MCF 10A (cell line): ENCODE data around the gene KDM4B. TPM values are rescaled to one million over a fixed set of nuclear protein-coding genes. Genes with fewer than 3 reads are reported as not detected.

Experiments used
- BruUV-seq: library from RNA; stranded (reverse); fragments of 400-500 nt; replicated peaks from 2 replicates; lab custom pipeline; 2021; lab: Mats Ljungman, UMichigan
- CTCF ChIA-PET: fragments of 300-600 bp; sonication (Branson Sonifier 250); formaldehyde crosslinking; extraction: SDS; loops from one replicate; lab custom pipeline; 2021; ENCODE audit warnings: antibody characterized with exemption, inconsistent platforms; lab: Yijun Ruan, JAX
- POLR2A ChIA-PET: fragments of 300-600, 350-650 bp; sonication (Branson Sonifier 250); formaldehyde crosslinking; extraction: SDS; loops from one replicate; lab custom pipeline; 2020; ENCODE audit warnings: antibody characterized with exemption, inconsistent platforms; lab: Yijun Ruan, JAX
- DNase-seq: peaks from one replicate; pipeline ENCODE4 v3.0.0-alpha.2; 2018; ENCODE audit not compliant: unreplicated experiment
- H3K27ac Mint-ChIP-seq: one replicate; pipeline ENCODE4 v1.8.0; 2022; ENCODE audit warnings: mild to moderate bottlenecking, low read depth, mixed read lengths; ENCODE audit not compliant: unreplicated experiment
- H3K27me3 Mint-ChIP-seq: one replicate; pipeline ENCODE4 v1.8.0; 2022; ENCODE audit warnings: mixed read lengths; ENCODE audit not compliant: insufficient read depth, unreplicated experiment
- H3K36me3 Mint-ChIP-seq: one replicate; pipeline ENCODE4 v1.8.0; 2022; ENCODE audit warnings: mild to moderate bottlenecking, moderate library complexity, mixed read lengths; ENCODE audit not compliant: insufficient read depth, unreplicated experiment
- H3K4me1 Mint-ChIP-seq: one replicate; pipeline ENCODE4 v1.8.0; 2022; ENCODE audit warnings: mixed read lengths; ENCODE audit not compliant: insufficient read depth, unreplicated experiment
- H3K4me3 Mint-ChIP-seq: one replicate; pipeline ENCODE4 v1.8.0; 2022; ENCODE audit warnings: mild to moderate bottlenecking, moderate library complexity, mixed read lengths; ENCODE audit not compliant: unreplicated experiment
- H3K9me3 Mint-ChIP-seq: one replicate; pipeline ENCODE4 v1.8.0; 2022; ENCODE audit warnings: mixed read lengths; ENCODE audit not compliant: unreplicated experiment
- intact Hi-C: fragments of 100-400 bp; cut with micrococcal nuclease; formaldehyde crosslinking; loops from 2 replicates; pipeline ENCODE4 v1.14.1; 2022
- total RNA-seq: library from RNA; stranded (reverse); gene quantifications from 2 replicates; pipeline ENCODE4 v1.2.3, GENCODE V29; 2022
- TF ChIP-seq, protein P1 (sequence below): fragments of 200-600 bp; IDR thresholded peaks from one replicate; pipeline ENCODE4 v1.8.0; 2022; ENCODE audit warnings: antibody characterized with exemption, mild to moderate bottlenecking; ENCODE audit not compliant: unreplicated experiment

KDM4B gene
- total RNA-seq, 1 experiment from 2014 or later = 34.4 TPM

DNA sequence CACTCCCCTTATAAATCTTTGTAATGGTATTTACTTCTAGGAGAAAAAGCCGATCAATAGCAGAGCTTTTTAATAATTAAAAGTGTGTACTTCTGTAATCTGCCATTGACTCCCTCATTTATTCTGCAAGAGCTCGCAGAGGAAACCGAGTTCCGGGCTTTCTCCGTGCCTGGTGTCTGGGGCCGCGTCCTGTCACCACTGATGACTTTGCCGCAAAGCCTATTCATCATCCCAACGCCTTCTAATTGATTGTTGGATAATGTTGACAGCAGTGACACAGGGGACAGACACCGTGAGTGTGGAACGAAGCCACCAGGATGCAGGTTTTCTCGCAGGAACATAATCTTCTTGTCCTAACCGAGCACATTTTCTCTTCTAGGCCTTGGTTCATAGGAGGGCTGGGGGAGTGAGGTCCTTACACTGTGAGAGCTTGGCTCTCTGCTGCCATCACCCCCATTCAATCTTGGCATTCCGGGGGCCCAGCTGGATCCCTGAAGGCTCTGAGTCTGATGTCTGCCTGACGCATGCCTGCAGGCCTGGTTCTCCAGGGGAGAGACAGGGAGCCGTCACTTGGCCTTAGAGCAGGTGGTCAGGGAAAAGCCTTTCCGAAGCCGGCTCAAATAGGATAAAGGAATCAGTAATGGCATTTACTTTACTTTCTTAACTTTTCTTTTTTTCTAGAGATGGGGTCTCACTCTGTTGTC lies 110.3 kb downstream of the KDM4B start:
- intact Hi-C loops = no loop called here
- Mint-ChIP-seq H3K36me3 (peaks cover 57% of the 10 kb centered on the region), H3K27me3 (no peaks in the 10 kb centered on the region), H3K4me1 (no peaks in the 10 kb centered on the region), H3K9me3 (no peaks in the 10 kb centered on the region), H3K4me3 (no peak overlapping the region), H3K27ac (no peak overlapping the region)
- DNase-seq = no peak
- no TSS peak for BruUV-seq
- TF ChIP-seq, protein P1, sequence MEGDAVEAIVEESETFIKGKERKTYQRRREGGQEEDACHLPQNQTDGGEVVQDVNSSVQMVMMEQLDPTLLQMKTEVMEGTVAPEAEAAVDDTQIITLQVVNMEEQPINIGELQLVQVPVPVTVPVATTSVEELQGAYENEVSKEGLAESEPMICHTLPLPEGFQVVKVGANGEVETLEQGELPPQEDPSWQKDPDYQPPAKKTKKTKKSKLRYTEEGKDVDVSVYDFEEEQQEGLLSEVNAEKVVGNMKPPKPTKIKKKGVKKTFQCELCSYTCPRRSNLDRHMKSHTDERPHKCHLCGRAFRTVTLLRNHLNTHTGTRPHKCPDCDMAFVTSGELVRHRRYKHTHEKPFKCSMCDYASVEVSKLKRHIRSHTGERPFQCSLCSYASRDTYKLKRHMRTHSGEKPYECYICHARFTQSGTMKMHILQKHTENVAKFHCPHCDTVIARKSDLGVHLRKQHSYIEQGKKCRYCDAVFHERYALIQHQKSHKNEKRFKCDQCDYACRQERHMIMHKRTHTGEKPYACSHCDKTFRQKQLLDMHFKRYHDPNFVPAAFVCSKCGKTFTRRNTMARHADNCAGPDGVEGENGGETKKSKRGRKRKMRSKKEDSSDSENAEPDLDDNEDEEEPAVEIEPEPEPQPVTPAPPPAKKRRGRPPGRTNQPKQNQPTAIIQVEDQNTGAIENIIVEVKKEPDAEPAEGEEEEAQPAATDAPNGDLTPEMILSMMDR = no peak
- ChIA-PET CTCF (interaction anchor here (0.6 kb wide), 1 partner anchor 456 kb away, joined by 4 read pairs; no protein-coding TSS in a partner anchor), POLR2A (interaction anchor here (0.7 kb wide), 1 partner anchor 24 kb away, joined by 3 read pairs; no protein-coding TSS in a partner anchor)

DNA sequence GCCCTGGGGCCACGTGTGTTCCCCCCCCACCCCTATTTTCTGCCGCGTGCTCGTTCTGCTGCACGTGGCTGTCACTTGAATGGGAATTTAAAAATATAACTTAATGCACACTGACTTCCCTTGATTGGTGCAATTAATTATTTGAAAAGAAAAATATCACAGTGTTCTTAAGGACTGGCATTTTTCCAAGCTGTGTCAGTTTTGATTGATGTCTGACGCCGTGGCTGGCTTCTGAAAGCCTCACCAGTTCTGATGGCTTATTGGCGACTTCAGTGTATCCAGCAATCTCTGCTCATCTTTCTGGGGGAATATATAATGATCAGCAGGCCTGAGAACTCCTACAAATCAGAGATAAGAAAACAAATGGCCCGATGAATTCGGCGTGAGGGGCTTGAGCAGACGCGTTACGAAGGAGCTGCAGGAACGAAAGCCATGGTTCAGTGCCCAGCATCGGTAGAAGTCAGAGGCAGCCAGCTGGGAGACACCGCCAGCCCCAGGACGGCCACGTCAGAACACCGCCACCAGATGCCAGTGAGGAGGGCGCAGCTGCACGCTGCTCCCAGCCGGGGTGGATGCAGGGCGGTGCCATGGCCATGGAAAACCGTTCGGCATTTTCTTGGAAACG lies 111.2 kb downstream of the KDM4B start:
- H3K4me1 Mint-ChIP-seq = no peaks in the 10 kb centered on the region
- TF ChIP-seq, protein P1 = no peak
- no TSS peak for BruUV-seq
- ChIA-PET POLR2A (no interaction called here), CTCF (interaction anchor here (0.6 to 0.9 kb wide), 2 partner anchors 19 to 455 kb away, joined by 3 to 4 read pairs; no protein-coding TSS in a partner anchor)
- H3K36me3 Mint-ChIP-seq = peaks cover 56% of the 10 kb centered on the region
- H3K9me3 Mint-ChIP-seq = no peaks in the 10 kb centered on the region
- DNase-seq = no peak
- intact Hi-C loops = no loop called here
- no peak overlapping the region for H3K4me3 Mint-ChIP-seq
- H3K27ac Mint-ChIP-seq = no peak overlapping the region
- no peaks in the 10 kb centered on the region for H3K27me3 Mint-ChIP-seq

DNA sequence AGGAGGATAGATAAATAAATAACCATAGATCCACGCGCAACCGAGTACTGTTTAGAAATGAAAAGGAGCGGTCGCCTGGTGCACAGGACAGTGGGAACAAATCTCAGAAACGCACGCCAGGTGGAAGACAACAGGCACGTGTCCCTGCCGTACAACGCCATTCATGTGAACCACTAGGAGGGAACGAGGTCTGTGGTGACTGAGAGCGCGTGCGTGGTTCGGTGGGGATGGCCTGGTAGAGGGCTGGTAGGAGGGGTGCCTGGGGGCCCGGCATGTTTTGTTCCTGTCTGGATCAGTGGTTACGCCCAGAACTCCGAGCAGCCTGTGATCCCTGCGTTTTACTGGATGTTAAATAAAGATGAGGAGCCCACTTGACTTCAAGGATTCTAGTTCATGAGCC lies 111.9 kb downstream of the KDM4B start:
- no peak overlapping the region for H3K4me3 Mint-ChIP-seq
- no peaks in the 10 kb centered on the region for H3K4me1 Mint-ChIP-seq
- peaks cover 53% of the 10 kb centered on the region for H3K36me3 Mint-ChIP-seq
- H3K27ac Mint-ChIP-seq = no peak overlapping the region
- no peaks in the 10 kb centered on the region for H3K27me3 Mint-ChIP-seq
- no peak for DNase-seq
- TF ChIP-seq, protein P1 = no peak
- CTCF ChIA-PET = no interaction called here
- no peaks in the 10 kb centered on the region for H3K9me3 Mint-ChIP-seq
- POLR2A ChIA-PET = no interaction called here
- intact Hi-C loops = no loop called here
- no TSS peak for BruUV-seq

DNA sequence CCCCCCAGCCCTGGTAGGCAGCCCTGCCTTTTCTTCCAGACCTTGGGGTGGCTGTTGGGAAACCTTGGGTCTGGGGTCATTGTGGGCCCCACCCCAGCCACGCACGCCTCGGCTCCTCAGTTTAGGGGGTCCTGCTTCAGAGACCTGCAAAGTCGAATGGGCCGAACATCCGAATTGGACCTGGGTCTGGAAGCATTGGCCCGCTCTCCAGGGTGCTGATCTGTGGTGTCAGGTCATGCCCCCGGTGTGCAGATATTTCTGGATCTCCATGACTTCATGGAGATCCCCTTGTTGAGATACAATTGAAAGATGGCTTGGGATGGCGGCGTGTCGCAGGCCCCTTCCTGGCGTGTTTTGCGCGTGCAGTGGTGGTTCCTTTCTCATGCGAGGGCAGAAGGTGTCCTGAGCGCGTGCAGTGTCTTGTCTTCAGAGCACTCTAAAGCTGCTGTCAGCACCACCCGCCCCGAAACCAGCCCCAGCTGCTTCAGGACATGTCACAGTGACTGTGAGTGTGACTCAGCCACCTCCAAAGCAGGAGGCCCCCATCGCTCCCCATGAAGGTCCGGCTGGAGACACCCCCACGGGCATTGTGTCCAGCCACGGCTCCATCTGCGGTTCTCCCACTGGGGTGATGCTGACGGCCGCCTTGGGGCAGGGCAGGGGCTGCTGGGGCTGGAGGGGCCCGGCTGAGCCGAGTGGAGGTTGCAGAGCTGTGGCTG lies 112.7 kb downstream of the KDM4B start:
- CTCF ChIA-PET = no interaction called here
- TF ChIP-seq, protein P1 = no peak
- DNase-seq = no peak
- no peaks in the 10 kb centered on the region for H3K4me1 Mint-ChIP-seq
- POLR2A ChIA-PET = no interaction called here
- H3K4me3 Mint-ChIP-seq = no peak overlapping the region
- no peak overlapping the region for H3K27ac Mint-ChIP-seq
- BruUV-seq = no TSS peak
- intact Hi-C loops = no loop called here
- H3K36me3 Mint-ChIP-seq = peaks cover 49% of the 10 kb centered on the region
- H3K27me3 Mint-ChIP-seq = no peaks in the 10 kb centered on the region
- no peaks in the 10 kb centered on the region for H3K9me3 Mint-ChIP-seq
